Vagina (tissue), 2 donors: ENCODE measurements around the gene PEX26.

ENCODE experiments used
- CTCF ChIP-seq, 3 experiments: fragments of 450-650 bp in 2 of 3; fragments of 200-600 bp in 1 of 3; sonication (generic) in 1 of 3; IDR thresholded peaks; one replicate each; pipeline ENCODE4 v1.5.1; 2017 to 2019; ENCODE audit warnings: antibody characterized with exemption in 3 of 3, mild to moderate bottlenecking in 2 of 3, moderate library complexity in 2 of 3
- POLR2A ChIP-seq, 2 donors: fragments of 450-650 bp; IDR thresholded peaks; one replicate each; pipeline ENCODE4 v1.6.1; 2017; ENCODE audit warnings: antibody characterized with exemption in 2 of 2, mild to moderate bottlenecking in 2 of 2, moderate library complexity in 2 of 2

- no peak for TF ChIP-seq CTCF (IDR thresholded peaks at IDR 0.05)
- TF ChIP-seq POLR2A (IDR thresholded peaks at IDR 0.05): no peak
These were observed 18.3 kb upstream of the PEX26 start for GRCh38 chr22:18059473-18059872.
